ENCODE results near the gene NDUFAF3. TPM values are rescaled to one million over a fixed set of nuclear protein-coding genes. Genes with fewer than 3 reads are reported as not detected.
A peak's percentile ranks its signal among the peaks of the same experiment; 100 is the strongest.

Gene NDUFAF3
- total RNA-seq, 2 donors from 2014 or later, result 32.9 to 39.1 TPM

GRCh38 chr3:48985831-48986376 lies 36.0 kb upstream of the NDUFAF3 start:
- H3K27ac ChIP-seq (ENCODE audit: low read depth, low read length), result no peak overlapping the region
- peaks cover 40% of the 10 kb centered on the region for H3K36me3 ChIP-seq (ENCODE audit: control insufficient read depth, insufficient read depth, low read length)
- no peak overlapping the region for H3K27ac Mint-ChIP-seq

GRCh38 chr3:48989126-48989795 lies 32.7 kb upstream of the NDUFAF3 start:
- H3K27ac ChIP-seq (ENCODE audit: low read depth, low read length), result peak overlapping the region; percentile 88
- no peaks in the 10 kb centered on the region for H3K9me3 ChIP-seq (ENCODE audit: control insufficient read depth, low read length)
- no peak for TF ChIP-seq CTCF (conservative IDR thresholded peaks at IDR 0.05)
- H3K4me1 ChIP-seq (ENCODE audit: control insufficient read depth, insufficient read depth, low read length), result no peaks in the 10 kb centered on the region
- H3K36me3 ChIP-seq (ENCODE audit: control insufficient read depth, insufficient read depth, low read length), result peaks cover 10% of the 10 kb centered on the region
- H3K4me1 Mint-ChIP-seq, result peaks cover 12% of the 10 kb centered on the region
- H3K27me3 Mint-ChIP-seq (ENCODE audit: insufficient read depth), result peaks cover 24% of the 10 kb centered on the region
- peak overlapping the region; percentile 72 for H3K4me3 Mint-ChIP-seq
- H3K27ac Mint-ChIP-seq, result peak overlapping the region; percentile 91
- peaks cover 10% of the 10 kb centered on the region for H3K36me3 Mint-ChIP-seq (ENCODE audit: low read depth)
- H3K9ac ChIP-seq (ENCODE audit: extremely low read depth, low read length, poor library complexity, severe bottlenecking), result peak overlapping the region; percentile 68
- H3K27me3 ChIP-seq (ENCODE audit: control insufficient read depth, insufficient read depth, low read length, poor library complexity, severe bottlenecking), result peaks cover 27% of the 10 kb centered on the region
- H3K4me3 ChIP-seq (ENCODE audit: low read length), result peak overlapping the region; percentile 82
- DNase-seq, result peak; percentile 65
- no peaks in the 10 kb centered on the region for H3K9me3 Mint-ChIP-seq
- 10 to 13% methylated on average over 7 to 21 of the region's 21 CpGs for WGBS, 2 experiments (ENCODE audit: insufficient coverage in 1 of 2, insufficient read length in 1 of 2)

More at GRCh38 chr3:48985831-48986376, 36.0 kb upstream of the NDUFAF3 start:
- Histone ChIP-seq H3K9me3 (ENCODE audit: control insufficient read depth, low read length) (no peaks in the 10 kb centered on the region), H3K4me3 (ENCODE audit: low read length) (no peak overlapping the region), H3K4me1 (ENCODE audit: control insufficient read depth, insufficient read depth, low read length) (no peaks in the 10 kb centered on the region), H3K9ac (ENCODE audit: extremely low read depth, low read length, poor library complexity, severe bottlenecking) (no peak overlapping the region), H3K27me3 (ENCODE audit: control insufficient read depth, insufficient read depth, low read length, poor library complexity, severe bottlenecking) (peaks cover 9% of the 10 kb centered on the region)
- Mint-ChIP-seq H3K9me3 (no peaks in the 10 kb centered on the region), H3K4me1 (peaks cover 9% of the 10 kb centered on the region), H3K27me3 (ENCODE audit: insufficient read depth) (peaks cover 10% of the 10 kb centered on the region), H3K36me3 (ENCODE audit: low read depth) (peaks cover 35% of the 10 kb centered on the region), H3K4me3 (no peak overlapping the region)
- 86 to 98% methylated on average over 6 to 7 of the region's 7 CpGs for WGBS, 2 experiments (ENCODE audit: insufficient coverage in 1 of 2, insufficient read length in 1 of 2)
- no peak for DNase-seq
- TF ChIP-seq CTCF (conservative IDR thresholded peaks at IDR 0.05), result no peak

- Histone ChIP-seq H3K36me3 (ENCODE audit: control insufficient read depth, insufficient read depth, low read length) (peaks cover 3% of the 10 kb centered on the region), H3K27me3 (ENCODE audit: control insufficient read depth, insufficient read depth, low read length, poor library complexity, severe bottlenecking) (peaks cover 30% of the 10 kb centered on the region), H3K9ac (ENCODE audit: extremely low read depth, low read length, poor library complexity, severe bottlenecking) (peak within 1 kb of the TSS; percentile 68), H3K27ac (ENCODE audit: low read depth, low read length) (peak within 1 kb of the TSS; percentile 88), H3K4me1 (ENCODE audit: control insufficient read depth, insufficient read depth, low read length) (no peaks in the 10 kb centered on the region), H3K9me3 (ENCODE audit: control insufficient read depth, low read length) (no peaks in the 10 kb centered on the region), H3K4me3 (ENCODE audit: low read length) (peak within 1 kb of the TSS; percentile 82)
- Mint-ChIP-seq H3K4me1 (peaks cover 12% of the 10 kb centered on the region), H3K9me3 (no peaks in the 10 kb centered on the region), H3K27ac (peak within 1 kb of the TSS; percentile 91), H3K4me3 (peak within 1 kb of the TSS; percentile 72), H3K36me3 (ENCODE audit: low read depth) (peaks cover 10% of the 10 kb centered on the region), H3K27me3 (ENCODE audit: insufficient read depth) (peaks cover 32% of the 10 kb centered on the region)
- TF ChIP-seq CTCF (conservative IDR thresholded peaks at IDR 0.05), result peak; percentile 43
- peak; percentile 94 for DNase-seq
- 3% methylated on average over 58 to 91 of the region's 91 CpGs for WGBS, 2 experiments (ENCODE audit: insufficient coverage in 1 of 2, insufficient read length in 1 of 2)
Observed at GRCh38 chr3:48989796-48990635, 31.9 kb upstream of the NDUFAF3 start, which contains the start of gene P4HTM. P4HTM (plus strand) TSS chr3:48990241; CDS start chr3:48990257, 16 bp downstream.
